IMR-90 (cell line): Measurements from ENCODE around the gene YBX2. TPM values are rescaled to one million over a fixed set of nuclear protein-coding genes. Genes with fewer than 3 reads are reported as not detected.
A peak's percentile ranks its signal among the peaks of the same experiment; 100 is the strongest.

ENCODE experiments used
- ATAC-seq: fragments of 200-7000 bp; cut with Tn5 transposase; 2 replicates; pipeline ENCODE4 v1.9.1; 2020; ENCODE audit warnings: low read depth, mild to moderate bottlenecking, moderate library complexity
- BruUV-seq: library from RNA; stranded (reverse); fragments of 400-500 nt; replicated peaks from 2 replicates; lab custom pipeline; 2021; lab: Mats Ljungman, UMichigan
- CTCF ChIA-PET: fragments of 300-600 bp; formaldehyde crosslinking; extraction: SDS; loops from one replicate; lab custom pipeline; 2021; ENCODE audit warnings: antibody characterized with exemption; lab: Yijun Ruan, JAX
- POLR2A ChIA-PET: fragments of 300-600 bp; sonication (Branson Sonifier 250); formaldehyde crosslinking; loops from one replicate; lab custom pipeline; 2022; ENCODE audit warnings: antibody characterized with exemption; ENCODE audit not compliant: unreplicated experiment; lab: Charles Lee
- DNase-seq: peaks from one replicate; pipeline ENCODE4 v3.0.0; 2013
- H2AFZ ChIP-seq: replicated peaks from 2 replicates; pipeline ENCODE3; 2013; ENCODE audit warnings: low read length, mild to moderate bottlenecking; ENCODE audit not compliant: poor library complexity
- H2AK5ac ChIP-seq: 2 replicates; pipeline ENCODE4 v1.6.1; 2013; ENCODE audit warnings: low read depth, low read length, inconsistent platforms
- H2AK9ac ChIP-seq: replicated peaks from 2 replicates; pipeline ENCODE3; 2013; ENCODE audit warnings: mild to moderate bottlenecking, low read depth, low read length, moderate library complexity; ENCODE audit not compliant: poor library complexity
- H2BK120ac ChIP-seq: 2 replicates; pipeline ENCODE4 v1.6.1; 2013; ENCODE audit warnings: low read depth, low read length, inconsistent platforms
- H2BK15ac ChIP-seq: 3 replicates; pipeline ENCODE4 v1.6.1; 2013; ENCODE audit warnings: low read depth, low read length, inconsistent platforms
- H2BK20ac ChIP-seq: 2 replicates; pipeline ENCODE4 v1.6.1; 2013; ENCODE audit warnings: low read depth, mild to moderate bottlenecking, inconsistent platforms, low read length, moderate library complexity
- H2BK5ac ChIP-seq: 2 replicates; pipeline ENCODE4 v1.6.1; 2013; ENCODE audit warnings: mild to moderate bottlenecking, low read depth, low read length, inconsistent platforms; ENCODE audit not compliant: poor library complexity, severe bottlenecking
- H3K14ac ChIP-seq: replicated peaks from 2 replicates; pipeline ENCODE4 v1.6.1; 2013; ENCODE audit warnings: low read depth, low read length, inconsistent platforms
- H3K18ac ChIP-seq: 2 replicates; pipeline ENCODE4 v1.6.1; 2013; ENCODE audit warnings: low read depth, low read length, control low read depth
- H3K23ac ChIP-seq: 2 replicates; pipeline ENCODE4 v1.6.1; 2013; ENCODE audit warnings: low read depth, low read length, inconsistent platforms
- H3K27ac ChIP-seq: 2 replicates; pipeline ENCODE4 v1.5.1; 2013; ENCODE audit warnings: mild to moderate bottlenecking, control low read depth, low read length; ENCODE audit not compliant: insufficient read depth
- H3K27me3 ChIP-seq: 2 replicates; pipeline ENCODE4 v1.6.1; 2013; ENCODE audit warnings: low read length; ENCODE audit not compliant: control insufficient read depth, insufficient read depth
- H3K36me3 ChIP-seq: 2 replicates; pipeline ENCODE4 v1.6.1; 2013; ENCODE audit warnings: low read length, mixed read lengths; ENCODE audit not compliant: control insufficient read depth, insufficient read depth
- H3K4ac ChIP-seq: 2 replicates; pipeline ENCODE4 v1.6.1; 2013; ENCODE audit warnings: low read depth, low read length, inconsistent platforms
- H3K4me1 ChIP-seq: 2 replicates; pipeline ENCODE4 v1.6.1; 2013; ENCODE audit warnings: low read length, mixed read lengths; ENCODE audit not compliant: control insufficient read depth, insufficient read depth
- H3K4me2 ChIP-seq: 2 replicates; pipeline ENCODE4 v1.6.1; 2013; ENCODE audit warnings: low read depth, mild to moderate bottlenecking, control low read depth, low read length, moderate library complexity
- H3K4me3 ChIP-seq: 2 replicates; pipeline ENCODE4 v1.5.1; 2013; ENCODE audit warnings: low read depth, mild to moderate bottlenecking, control low read depth, low read length, moderate library complexity; ENCODE audit not compliant: insufficient read depth
- H3K56ac ChIP-seq: 2 replicates; pipeline ENCODE4 v1.6.1; 2013; ENCODE audit warnings: low read length, inconsistent platforms; ENCODE audit not compliant: insufficient read depth; ENCODE audit errors: extremely low read depth
- H3K79me1 ChIP-seq, 2 experiments: 2 replicates each; pipeline ENCODE4 v1.6.1; 2013; ENCODE audit warnings: low read length in 2 of 2, inconsistent platforms in 1 of 2, low read depth in 1 of 2
- H3K9ac ChIP-seq: 2 replicates; pipeline ENCODE4 v1.6.1; 2013; ENCODE audit warnings: low read depth, low read length, control low read depth
- H3K9me1 ChIP-seq: 2 replicates; pipeline ENCODE4 v1.6.1; 2013; ENCODE audit warnings: low read length, inconsistent platforms; ENCODE audit not compliant: insufficient read depth
- H3K9me3 ChIP-seq: 2 replicates; pipeline ENCODE4 v1.6.1; 2013; ENCODE audit warnings: low read length; ENCODE audit not compliant: control insufficient read depth, insufficient read depth
- H4K20me1 ChIP-seq: 2 replicates; pipeline ENCODE4 v1.6.1; 2013; ENCODE audit warnings: low read length, inconsistent platforms; ENCODE audit not compliant: insufficient read depth
- H4K5ac ChIP-seq: 2 replicates; pipeline ENCODE4 v1.6.1; 2013; ENCODE audit warnings: mild to moderate bottlenecking, low read depth, low read length, control low read depth
- H4K8ac ChIP-seq, 2 experiments: 2 replicates each; pipeline ENCODE4 v1.6.1; 2013; ENCODE audit warnings: low read depth in 2 of 2, low read length in 2 of 2, control low read depth in 1 of 2, inconsistent platforms in 1 of 2
- H4K91ac ChIP-seq: 2 replicates; pipeline ENCODE4 v1.6.1; 2013; ENCODE audit warnings: low read depth, low read length, inconsistent platforms; ENCODE audit not compliant: insufficient read depth
- BHLHE40 ChIP-seq: fragments of 150-350 bp; IDR thresholded peaks from 2 replicates; pipeline ENCODE4 v1.6.1; 2016; ENCODE audit warnings: mild to moderate bottlenecking, low read depth, low read length
- CHD1 ChIP-seq: IDR thresholded peaks from 2 replicates; pipeline ENCODE4 v1.6.1; 2012; ENCODE audit warnings: low read depth, low read length, improper control_type of control experiment
- MAFK ChIP-seq: IDR thresholded peaks from 2 replicates; pipeline ENCODE4 v1.6.1; 2012; ENCODE audit warnings: low read depth, low read length, improper control_type of control experiment
- MXI1 ChIP-seq: IDR thresholded peaks from 2 replicates; pipeline ENCODE4 v1.6.1; 2012; ENCODE audit warnings: low read depth, mild to moderate bottlenecking, low read length, moderate library complexity, borderline replicate concordance
- NFE2L2 ChIP-seq: fragments of 150-350 bp; IDR thresholded peaks from 2 replicates; pipeline ENCODE4 v1.6.1; 2016; ENCODE audit warnings: low read depth, mild to moderate bottlenecking, low read length
- POLR2A ChIP-seq: IDR thresholded peaks from 2 replicates; pipeline ENCODE4 v1.6.1; 2012; ENCODE audit warnings: mild to moderate bottlenecking, low read depth, low read length
- RAD21 ChIP-seq: IDR thresholded peaks from 2 replicates; pipeline ENCODE4 v1.6.1; 2012; ENCODE audit warnings: low read length, improper control_type of control experiment
- RCOR1 ChIP-seq: IDR thresholded peaks from 2 replicates; pipeline ENCODE4 v1.6.1; 2012; ENCODE audit warnings: mild to moderate bottlenecking, low read length, improper control_type of control experiment; ENCODE audit not compliant: insufficient replicate concordance
- SMC3 ChIP-seq: fragments of 150-350 bp; IDR thresholded peaks from 2 replicates; pipeline ENCODE4 v1.6.1; 2016; ENCODE audit warnings: low read depth, mild to moderate bottlenecking, antibody characterized with exemption, low read length, moderate library complexity
- WGBS, 2 experiments: methylation state at CpG; one replicate each; pipeline versions ENCODE4 v1.1.5 to v1.1.7; 2013; ENCODE audit warnings: missing lambda C conversion rate in 2 of 2; ENCODE audit not compliant: insufficient read length in 1 of 2; ENCODE audit errors: extremely low coverage in 2 of 2; 5-methylcytosine and 5-hydroxymethylcytosine counted together
- dilution Hi-C: fragments of 300-500 bp; cut with HindIII; formaldehyde crosslinking; loops from one replicate; pipeline ENCODE4 v1.14.3; 2018; ENCODE audit warnings: low sequenced_read_pairs; ENCODE audit not compliant: unreplicated experiment
- in situ Hi-C: fragments of 300-500 bp; cut with MboI; formaldehyde crosslinking; loops from 3 replicates; pipeline ENCODE4 v1.14.3; 2019; ENCODE audit warnings: low sequenced_read_pairs, inconsistent platforms, mixed read lengths
- intact Hi-C: fragments of 100-400 bp; cut with micrococcal nuclease; formaldehyde crosslinking; loops from 2 replicates; pipeline ENCODE4 v1.10.0; 2022
- polyA plus RNA-seq, 3 experiments: library from polyadenylated mRNA; depleted of rRNA; stranded (reverse); fragments of >200 nt; gene quantifications; 2 replicates each; pipeline ENCODE4 v1.2.3, GENCODE V29; 2012; ENCODE audit warnings: low replicate concordance in 1 of 3
- total RNA-seq: library from RNA; depleted of rRNA; stranded (reverse); fragments of >200 nt; gene quantifications from 2 replicates; pipeline ENCODE4 v1.2.3, GENCODE V29; 2012
- TF ChIP-seq, protein P1 (sequence below): fragments of 150-350 bp; IDR thresholded peaks from 2 replicates; pipeline ENCODE4 v1.6.1; 2016; ENCODE audit warnings: low read depth, mild to moderate bottlenecking, low read length, moderate library complexity, borderline replicate concordance
- TF ChIP-seq, protein P2 (sequence below): fragments of 150-350 bp; IDR thresholded peaks from 2 replicates; pipeline ENCODE4 v1.6.1; 2017; ENCODE audit warnings: mild to moderate bottlenecking, antibody characterized with exemption, low read length, low read depth
- TF ChIP-seq, protein P3 (sequence below): conservative IDR thresholded peaks from 2 replicates; pipeline ENCODE4 v1.5.1; 2012; ENCODE audit warnings: mild to moderate bottlenecking, low read depth, low read length, improper control_type of control experiment

YBX2 gene
- total and polyA plus RNA-seq, 2 of the 4 experiments (the other 2 are of a cell fraction): 0.17 TPM; not detected in 1

DNA sequence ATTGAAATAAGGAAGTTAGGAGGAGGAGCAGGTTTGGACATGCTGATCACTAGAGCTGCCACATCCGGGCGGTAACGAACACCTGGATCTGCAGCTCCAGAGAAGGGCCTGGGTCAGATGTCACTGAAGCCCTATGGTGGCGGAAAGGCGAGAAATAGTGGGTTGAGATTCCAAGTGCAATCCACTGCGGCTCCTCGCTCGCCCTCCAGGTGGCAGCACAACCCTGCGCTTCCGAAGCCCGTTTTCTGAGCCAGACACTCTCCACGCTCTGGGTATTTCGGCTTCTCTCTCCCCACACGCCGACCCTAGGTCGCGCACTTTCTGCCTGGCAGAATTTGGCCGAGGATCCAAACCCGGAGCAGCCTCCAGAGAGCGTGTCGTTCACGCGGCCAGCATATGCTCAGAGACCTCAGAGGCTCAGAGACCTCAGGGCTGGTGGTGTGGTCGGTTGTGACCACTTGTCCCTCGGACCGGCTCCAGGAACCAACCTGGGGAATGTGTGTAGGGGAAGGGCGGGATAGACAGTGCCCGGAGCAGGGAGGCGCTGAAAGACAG, 13.8 kb downstream of the YBX2 start:
- Histone ChIP-seq H3K36me3 (no peaks in the 10 kb centered on the region), H3K18ac (no peak overlapping the region), H3K4ac (no peak overlapping the region), H2BK120ac (no peak overlapping the region), H2BK15ac (no peak overlapping the region), H3K27me3 (peaks cover 22% of the 10 kb centered on the region; the same call in 1 of the 2 replicates), H3K79me1 (no peaks in the 10 kb centered on the region), H3K27ac (no peak overlapping the region), H3K4me3 (peak overlapping the region; percentile 11; the same call in 1 of the 2 replicates), H3K9ac (no peak overlapping the region), H3K4me2 (peak overlapping the region; percentile 81), H3K23ac (no peak overlapping the region), H3K9me3 (no peaks in the 10 kb centered on the region), H2AK9ac (no peak overlapping the region), H4K91ac (no peak overlapping the region), H3K9me1 (no peaks in the 10 kb centered on the region), H2AK5ac (no peak overlapping the region), H3K4me1 (peaks cover 2% of the 10 kb centered on the region; the same call in 1 of the 2 replicates), H3K14ac (no peak overlapping the region), H4K8ac (no peak overlapping the region), H2BK20ac (no peak overlapping the region), H4K5ac (no peak overlapping the region), H2BK5ac (no peak overlapping the region), H3K56ac (no peak overlapping the region), H4K20me1 (no peaks in the 10 kb centered on the region), H2AFZ (peak overlapping the region; percentile 91)
- WGBS, 2 experiments: 0% methylated on average over 8 of the region's 29 CpGs; no CpG with 5 or more reads in 1 of the 2 experiments
- intact Hi-C loops: loop anchor here (1.0 to 2.0 kb wide), 4 partner anchors 16 to 308 kb away; partner anchors contain the start of gene SENP3
- in situ Hi-C loops: no loop called here
- ChIA-PET CTCF (interaction anchor here (0.6 to 2.7 kb wide), 3 partner anchors 9 to 16 kb away, joined by 5 to 17 read pairs (median 6); no protein-coding TSS in a partner anchor), POLR2A (no interaction called here)
- TF ChIP-seq NFE2L2: no peak
- TF ChIP-seq, protein P1, sequence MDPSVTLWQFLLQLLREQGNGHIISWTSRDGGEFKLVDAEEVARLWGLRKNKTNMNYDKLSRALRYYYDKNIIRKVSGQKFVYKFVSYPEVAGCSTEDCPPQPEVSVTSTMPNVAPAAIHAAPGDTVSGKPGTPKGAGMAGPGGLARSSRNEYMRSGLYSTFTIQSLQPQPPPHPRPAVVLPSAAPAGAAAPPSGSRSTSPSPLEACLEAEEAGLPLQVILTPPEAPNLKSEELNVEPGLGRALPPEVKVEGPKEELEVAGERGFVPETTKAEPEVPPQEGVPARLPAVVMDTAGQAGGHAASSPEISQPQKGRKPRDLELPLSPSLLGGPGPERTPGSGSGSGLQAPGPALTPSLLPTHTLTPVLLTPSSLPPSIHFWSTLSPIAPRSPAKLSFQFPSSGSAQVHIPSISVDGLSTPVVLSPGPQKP: no peak
- peak; percentile 55 for TF ChIP-seq POLR2A
- TF ChIP-seq BHLHE40: no peak
- TF ChIP-seq, protein P2, sequence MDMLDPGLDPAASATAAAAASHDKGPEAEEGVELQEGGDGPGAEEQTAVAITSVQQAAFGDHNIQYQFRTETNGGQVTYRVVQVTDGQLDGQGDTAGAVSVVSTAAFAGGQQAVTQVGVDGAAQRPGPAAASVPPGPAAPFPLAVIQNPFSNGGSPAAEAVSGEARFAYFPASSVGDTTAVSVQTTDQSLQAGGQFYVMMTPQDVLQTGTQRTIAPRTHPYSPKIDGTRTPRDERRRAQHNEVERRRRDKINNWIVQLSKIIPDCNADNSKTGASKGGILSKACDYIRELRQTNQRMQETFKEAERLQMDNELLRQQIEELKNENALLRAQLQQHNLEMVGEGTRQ: no peak
- TF ChIP-seq RCOR1: no peak
- peak; percentile 72; the same call in 1 of the 2 replicates for TF ChIP-seq MXI1
- peak; percentile 96 for TF ChIP-seq RAD21
- TF ChIP-seq, protein P3, sequence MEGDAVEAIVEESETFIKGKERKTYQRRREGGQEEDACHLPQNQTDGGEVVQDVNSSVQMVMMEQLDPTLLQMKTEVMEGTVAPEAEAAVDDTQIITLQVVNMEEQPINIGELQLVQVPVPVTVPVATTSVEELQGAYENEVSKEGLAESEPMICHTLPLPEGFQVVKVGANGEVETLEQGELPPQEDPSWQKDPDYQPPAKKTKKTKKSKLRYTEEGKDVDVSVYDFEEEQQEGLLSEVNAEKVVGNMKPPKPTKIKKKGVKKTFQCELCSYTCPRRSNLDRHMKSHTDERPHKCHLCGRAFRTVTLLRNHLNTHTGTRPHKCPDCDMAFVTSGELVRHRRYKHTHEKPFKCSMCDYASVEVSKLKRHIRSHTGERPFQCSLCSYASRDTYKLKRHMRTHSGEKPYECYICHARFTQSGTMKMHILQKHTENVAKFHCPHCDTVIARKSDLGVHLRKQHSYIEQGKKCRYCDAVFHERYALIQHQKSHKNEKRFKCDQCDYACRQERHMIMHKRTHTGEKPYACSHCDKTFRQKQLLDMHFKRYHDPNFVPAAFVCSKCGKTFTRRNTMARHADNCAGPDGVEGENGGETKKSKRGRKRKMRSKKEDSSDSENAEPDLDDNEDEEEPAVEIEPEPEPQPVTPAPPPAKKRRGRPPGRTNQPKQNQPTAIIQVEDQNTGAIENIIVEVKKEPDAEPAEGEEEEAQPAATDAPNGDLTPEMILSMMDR: peak; percentile 96
- TF ChIP-seq CHD1: 0 out of 2 replicates have a peak, but pooled peaks have one; percentile 34
- TF ChIP-seq MAFK: no peak
- TF ChIP-seq SMC3: peak; percentile 94
- BruUV-seq: no TSS peak
- DNase-seq (peak; percentile 68), ATAC-seq (peak; percentile 83)
- dilution Hi-C loops: no loop called here
